PC-3 (cell line): Measurements from ENCODE around the gene PRKN.

ENCODE experiments used
- EZH2 ChIP-seq: fragments of 300-600 bp; sonication (generic); IDR thresholded peaks from one replicate; pipeline ENCODE4 v1.6.1; 2017; ENCODE audit warnings: antibody characterized with exemption, mild to moderate bottlenecking, low read length; ENCODE audit not compliant: unreplicated experiment
- TF ChIP-seq, protein P1 (sequence below): fragments of 300-600 bp; sonication (generic); conservative IDR thresholded peaks from 2 replicates; pipeline ENCODE4 v1.5.1; 2017; ENCODE audit warnings: antibody characterized with exemption, low read depth, mild to moderate bottlenecking, low read length

DNA sequence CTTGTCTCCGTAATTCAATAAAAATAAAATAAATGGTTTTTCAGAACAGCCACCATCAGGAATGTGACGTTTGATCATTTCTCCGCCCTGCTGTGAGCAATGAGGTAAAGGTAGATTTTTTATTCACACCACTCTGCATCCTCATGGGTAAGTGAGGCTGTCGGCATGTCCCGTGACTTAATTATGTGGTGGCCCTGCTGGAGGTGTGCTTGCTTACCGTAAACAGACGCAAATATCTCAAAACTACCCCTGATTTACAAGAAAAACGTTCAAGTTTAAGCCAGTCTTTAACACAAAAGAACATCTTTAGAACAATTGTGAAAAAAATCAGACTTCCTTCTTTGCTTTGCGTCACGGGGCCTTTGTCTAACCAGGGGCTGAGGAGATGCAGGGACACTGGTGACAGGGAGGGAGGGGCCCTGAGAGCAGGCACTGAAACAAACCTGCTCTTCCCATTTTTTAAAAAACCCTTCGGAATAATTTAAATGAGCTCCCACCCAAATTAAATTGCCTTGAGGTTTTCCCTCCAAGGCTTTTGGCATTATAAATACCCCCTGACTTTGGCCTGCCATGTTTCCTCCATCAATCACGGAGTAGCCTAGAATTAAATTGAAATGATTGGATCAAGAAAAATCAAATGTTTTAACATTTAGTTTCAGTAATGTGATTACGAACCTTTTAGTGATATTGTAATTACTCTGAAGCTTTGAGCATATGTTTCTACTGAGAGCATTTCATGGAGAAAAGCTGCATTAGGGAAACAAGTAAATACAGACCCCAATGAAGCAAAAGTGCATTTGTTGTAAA lies 13.4 kb downstream of the PRKN start:
- TF ChIP-seq EZH2, result no peak
- TF ChIP-seq, protein P1, sequence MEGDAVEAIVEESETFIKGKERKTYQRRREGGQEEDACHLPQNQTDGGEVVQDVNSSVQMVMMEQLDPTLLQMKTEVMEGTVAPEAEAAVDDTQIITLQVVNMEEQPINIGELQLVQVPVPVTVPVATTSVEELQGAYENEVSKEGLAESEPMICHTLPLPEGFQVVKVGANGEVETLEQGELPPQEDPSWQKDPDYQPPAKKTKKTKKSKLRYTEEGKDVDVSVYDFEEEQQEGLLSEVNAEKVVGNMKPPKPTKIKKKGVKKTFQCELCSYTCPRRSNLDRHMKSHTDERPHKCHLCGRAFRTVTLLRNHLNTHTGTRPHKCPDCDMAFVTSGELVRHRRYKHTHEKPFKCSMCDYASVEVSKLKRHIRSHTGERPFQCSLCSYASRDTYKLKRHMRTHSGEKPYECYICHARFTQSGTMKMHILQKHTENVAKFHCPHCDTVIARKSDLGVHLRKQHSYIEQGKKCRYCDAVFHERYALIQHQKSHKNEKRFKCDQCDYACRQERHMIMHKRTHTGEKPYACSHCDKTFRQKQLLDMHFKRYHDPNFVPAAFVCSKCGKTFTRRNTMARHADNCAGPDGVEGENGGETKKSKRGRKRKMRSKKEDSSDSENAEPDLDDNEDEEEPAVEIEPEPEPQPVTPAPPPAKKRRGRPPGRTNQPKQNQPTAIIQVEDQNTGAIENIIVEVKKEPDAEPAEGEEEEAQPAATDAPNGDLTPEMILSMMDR, result no peak
